ENCODE results near the gene ATRIP.

DNA sequence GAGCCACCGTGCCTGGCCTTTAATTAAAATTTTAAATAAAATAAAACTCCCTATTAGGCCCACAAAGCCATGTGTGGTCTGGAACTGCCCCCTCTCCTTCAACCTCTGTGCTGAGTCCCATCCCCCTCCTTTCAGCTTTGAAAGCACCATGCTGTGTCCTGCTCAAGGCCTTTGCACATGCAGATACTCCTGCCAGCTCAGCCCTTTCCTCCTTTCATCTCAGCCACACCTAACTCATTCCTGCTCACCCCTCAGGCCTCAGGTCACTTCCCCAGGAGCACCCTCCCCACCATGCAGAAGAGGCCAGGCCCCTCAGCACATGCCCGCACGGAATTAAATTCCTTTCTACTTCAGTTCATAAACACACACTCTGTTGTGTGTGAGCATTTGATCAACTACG, 28.1 kb downstream of the ATRIP start:
- TF ChIP-seq, protein P1, sequence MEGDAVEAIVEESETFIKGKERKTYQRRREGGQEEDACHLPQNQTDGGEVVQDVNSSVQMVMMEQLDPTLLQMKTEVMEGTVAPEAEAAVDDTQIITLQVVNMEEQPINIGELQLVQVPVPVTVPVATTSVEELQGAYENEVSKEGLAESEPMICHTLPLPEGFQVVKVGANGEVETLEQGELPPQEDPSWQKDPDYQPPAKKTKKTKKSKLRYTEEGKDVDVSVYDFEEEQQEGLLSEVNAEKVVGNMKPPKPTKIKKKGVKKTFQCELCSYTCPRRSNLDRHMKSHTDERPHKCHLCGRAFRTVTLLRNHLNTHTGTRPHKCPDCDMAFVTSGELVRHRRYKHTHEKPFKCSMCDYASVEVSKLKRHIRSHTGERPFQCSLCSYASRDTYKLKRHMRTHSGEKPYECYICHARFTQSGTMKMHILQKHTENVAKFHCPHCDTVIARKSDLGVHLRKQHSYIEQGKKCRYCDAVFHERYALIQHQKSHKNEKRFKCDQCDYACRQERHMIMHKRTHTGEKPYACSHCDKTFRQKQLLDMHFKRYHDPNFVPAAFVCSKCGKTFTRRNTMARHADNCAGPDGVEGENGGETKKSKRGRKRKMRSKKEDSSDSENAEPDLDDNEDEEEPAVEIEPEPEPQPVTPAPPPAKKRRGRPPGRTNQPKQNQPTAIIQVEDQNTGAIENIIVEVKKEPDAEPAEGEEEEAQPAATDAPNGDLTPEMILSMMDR (conservative IDR thresholded peaks at IDR 0.05; ENCODE audit: low read depth, low read length): no peak
- TF ChIP-seq CEBPB (IDR thresholded peaks at IDR 0.05; ENCODE audit: low read depth, low read length): no peak
- no peak for TF ChIP-seq POLR2A (IDR thresholded peaks at IDR 0.05; ENCODE audit: low read depth, low read length)
- no peak for TF ChIP-seq MAZ (IDR thresholded peaks at IDR 0.05; ENCODE audit: borderline replicate concordance, low read depth, low read length)
- TF ChIP-seq, protein P2, sequence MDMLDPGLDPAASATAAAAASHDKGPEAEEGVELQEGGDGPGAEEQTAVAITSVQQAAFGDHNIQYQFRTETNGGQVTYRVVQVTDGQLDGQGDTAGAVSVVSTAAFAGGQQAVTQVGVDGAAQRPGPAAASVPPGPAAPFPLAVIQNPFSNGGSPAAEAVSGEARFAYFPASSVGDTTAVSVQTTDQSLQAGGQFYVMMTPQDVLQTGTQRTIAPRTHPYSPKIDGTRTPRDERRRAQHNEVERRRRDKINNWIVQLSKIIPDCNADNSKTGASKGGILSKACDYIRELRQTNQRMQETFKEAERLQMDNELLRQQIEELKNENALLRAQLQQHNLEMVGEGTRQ (IDR thresholded peaks at IDR 0.05; ENCODE audit: low read depth, low read length): no peak
- TF ChIP-seq RAD21 (IDR thresholded peaks at IDR 0.05; ENCODE audit: low read length): no peak
- no peak for TF ChIP-seq MXI1 (IDR thresholded peaks at IDR 0.05; ENCODE audit: borderline replicate concordance, low read depth, low read length)
- no peak for TF ChIP-seq SMC3 (IDR thresholded peaks at IDR 0.05; ENCODE audit: low read depth, low read length)
- no peak for TF ChIP-seq FOS (IDR thresholded peaks at IDR 0.05; ENCODE audit: low read depth, low read length)
- no peak for TF ChIP-seq RCOR1 (IDR thresholded peaks at IDR 0.05; ENCODE audit: insufficient replicate concordance, low read length)
- no peak for TF ChIP-seq RFX5 (IDR thresholded peaks at IDR 0.05; ENCODE audit: low read depth, low read length)

All from IMR-90 (cell line).